ENCODE measurements around the gene ELF5.

Gene ELF5

DNA sequence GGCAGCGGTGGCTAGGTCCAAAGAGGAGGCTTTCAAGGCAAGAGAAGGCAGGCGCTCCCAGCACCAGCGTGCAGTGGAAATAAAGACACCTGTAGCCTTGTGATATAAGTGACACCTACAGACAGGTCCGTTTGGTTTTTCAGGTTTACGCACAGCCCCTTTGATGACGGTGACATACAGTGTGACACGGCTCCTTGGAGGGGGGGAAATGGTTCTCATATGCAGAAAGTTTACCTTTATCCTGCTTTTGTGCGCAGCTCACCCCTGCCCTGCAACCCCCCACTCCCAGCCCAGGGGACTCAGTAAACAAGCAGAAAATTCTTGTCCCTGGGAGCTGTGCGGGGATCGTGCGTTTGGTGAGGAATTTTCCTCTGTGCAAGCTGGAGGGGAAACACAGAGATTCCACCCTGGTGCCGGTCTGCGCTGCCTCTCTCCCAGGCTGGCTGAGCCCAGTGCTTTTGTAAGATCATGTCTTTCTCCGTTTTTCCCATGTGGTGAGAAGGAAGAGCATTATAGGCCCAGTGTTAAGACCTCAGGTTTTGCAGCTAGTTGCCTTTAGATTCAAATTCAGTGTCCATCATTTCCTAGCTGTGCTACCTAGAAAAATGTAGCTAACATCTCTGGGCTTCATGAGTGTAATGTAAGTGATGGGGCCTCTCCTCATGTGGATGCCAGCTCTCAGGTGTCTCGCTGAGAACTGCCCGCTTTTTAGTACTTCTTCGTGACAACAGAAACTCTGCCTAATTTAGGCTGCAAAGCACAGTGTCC is at the start of gene ELF5:
TSS of gene ELF5 (minus strand) at position 113 of the 768 bp plus-strand sequence. CDS start 8,045 bp downstream, outside the sequence.
- no peak for TF ChIP-seq CTCF (IDR thresholded peaks at IDR 0.05)

DNA sequence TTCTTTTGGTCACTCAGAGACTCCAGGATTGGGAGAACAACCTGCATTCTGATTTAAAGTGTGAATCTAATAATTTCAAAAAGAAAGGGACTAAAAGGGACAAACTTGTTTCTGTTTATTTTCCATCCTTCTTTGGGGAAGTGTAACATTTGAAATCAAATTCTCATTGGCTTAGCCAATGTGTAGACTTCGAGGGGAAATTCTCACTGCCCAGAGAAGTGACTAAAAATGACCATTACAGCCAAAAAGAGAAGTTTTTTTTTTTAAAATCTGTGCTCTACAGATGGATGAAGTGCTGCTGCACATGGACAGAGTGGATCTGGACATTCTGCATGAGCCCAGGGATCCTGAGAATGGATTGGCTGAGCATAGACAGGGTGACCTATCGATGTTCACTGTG is 49.4 kb upstream of the ELF5 start:
- TF ChIP-seq CTCF (IDR thresholded peaks at IDR 0.05): no peak

DNA sequence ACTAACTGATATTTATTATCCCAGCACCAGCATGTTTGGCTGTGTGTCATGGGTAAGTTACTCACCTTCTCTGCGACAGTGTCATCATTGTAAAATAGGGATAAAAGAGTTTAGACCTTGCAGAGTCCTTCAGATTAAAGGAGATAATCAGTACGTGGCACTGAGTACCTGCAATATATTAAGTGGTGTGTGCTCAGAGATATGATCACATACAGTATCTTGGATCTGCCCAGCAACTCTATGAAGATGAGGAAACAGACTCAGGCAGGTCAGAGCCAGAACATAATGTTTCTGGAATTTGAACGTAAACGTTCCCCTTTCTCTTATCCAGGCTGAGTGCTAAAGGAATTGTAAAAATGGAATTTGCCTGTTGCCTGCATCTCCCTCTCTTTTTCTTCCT is 46.9 kb upstream of the ELF5 start:
- TF ChIP-seq CTCF (IDR thresholded peaks at IDR 0.05): no peak

DNA sequence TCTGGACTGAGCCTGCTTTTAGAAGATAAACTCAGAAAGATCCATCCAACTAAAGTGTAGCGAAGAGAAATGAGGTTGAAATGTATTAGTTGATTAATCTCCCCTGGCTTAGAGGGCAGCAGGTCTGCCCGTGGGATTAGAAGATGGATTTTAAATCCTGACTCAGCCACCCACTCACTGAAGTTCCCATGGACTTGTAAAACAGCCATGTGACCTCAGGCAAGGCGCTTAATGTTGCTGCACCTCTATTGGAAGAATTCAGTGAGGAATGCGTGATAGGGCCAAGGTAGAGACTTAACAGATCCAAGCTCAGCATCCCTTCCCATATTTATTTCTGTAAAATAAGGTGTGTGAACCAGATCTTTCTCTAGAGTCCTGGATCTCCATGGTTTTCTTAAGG is 45.1 kb upstream of the ELF5 start:
- TF ChIP-seq CTCF (IDR thresholded peaks at IDR 0.05): no peak

GRCh38 chr11:34558211-34558610 is 44.6 kb upstream of the ELF5 start:
- no peak for TF ChIP-seq CTCF (IDR thresholded peaks at IDR 0.05)

DNA sequence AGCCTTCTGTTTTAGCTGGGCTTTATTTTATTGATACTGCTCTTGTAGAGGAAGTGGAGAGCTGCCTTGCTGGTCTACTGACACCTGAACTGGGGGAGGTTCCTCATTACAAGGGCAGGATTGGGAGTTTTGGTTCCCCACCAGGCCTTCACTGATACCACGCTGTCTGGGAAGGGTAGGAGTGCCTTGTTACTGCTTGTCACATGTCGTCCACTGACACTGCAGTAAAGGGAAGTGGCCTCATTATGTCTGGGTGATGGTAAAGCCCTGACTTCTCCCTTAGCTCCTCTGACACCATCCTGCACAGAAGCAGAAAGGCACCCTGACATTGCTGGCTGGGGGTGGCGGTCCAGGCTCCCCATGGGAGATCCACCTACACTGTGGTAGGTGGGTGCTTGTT is 38.7 kb upstream of the ELF5 start:
- no peak for TF ChIP-seq CTCF (IDR thresholded peaks at IDR 0.05)

DNA sequence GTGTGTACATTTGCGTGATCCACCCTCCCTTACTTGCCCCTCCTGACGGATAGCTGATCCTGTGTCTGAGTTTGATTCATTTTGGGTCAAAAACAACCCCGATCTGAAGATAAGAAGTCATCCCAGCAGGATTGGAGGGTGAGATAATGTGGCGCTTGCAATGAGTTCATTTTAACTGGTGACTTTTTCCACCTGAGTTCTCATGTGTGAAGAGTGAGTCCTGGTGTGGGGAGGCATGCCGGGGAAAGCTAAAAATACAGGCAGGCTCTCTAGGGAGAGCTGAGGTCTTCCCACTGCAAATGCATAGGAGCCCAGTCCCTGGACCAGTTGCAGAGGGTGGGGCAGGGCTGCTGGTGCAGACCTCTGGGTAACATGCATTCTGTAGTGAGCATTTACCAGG is 35.7 kb upstream of the ELF5 start:
- TF ChIP-seq CTCF (IDR thresholded peaks at IDR 0.05): no peak

- no peak for TF ChIP-seq CTCF (IDR thresholded peaks at IDR 0.05)
These were observed 34.7 kb upstream of the ELF5 start for GRCh38 chr11:34548278-34548677.

All from LNCAP (cell line).